Islet of Langerhans (tissue), 1 donor: ENCODE results near the gene MEGF6.

ENCODE experiments used
- FAIRE-seq: peaks from one replicate; lab custom pipeline; 2011; peaks lifted over from hg19 to GRCh38; lab: Jason Lieb, UNC

MEGF6 gene

GRCh38 chr1:3645666-3646355, 34.5 kb upstream of the MEGF6 start:
- FAIRE-seq: no peak

GRCh38 chr1:3645247-3645646, 33.9 kb upstream of the MEGF6 start:
- FAIRE-seq: no peak

- FAIRE-seq: no peak
Measured at GRCh38 chr1:3644273-3644672, 33.0 kb upstream of the MEGF6 start.

GRCh38 chr1:3642919-3643675, 31.8 kb upstream of the MEGF6 start:
- no peak for FAIRE-seq

- no peak for FAIRE-seq
Measured at GRCh38 chr1:3641816-3642215, 30.5 kb upstream of the MEGF6 start.

- no peak for FAIRE-seq
Measured at GRCh38 chr1:3641046-3641760, 29.9 kb upstream of the MEGF6 start.

GRCh38 chr1:3640121-3640837, 29.0 kb upstream of the MEGF6 start:
- no peak for FAIRE-seq

GRCh38 chr1:3639397-3639911, 28.1 kb upstream of the MEGF6 start:
- no peak for FAIRE-seq

- FAIRE-seq: no peak
Measured at GRCh38 chr1:3638676-3639075, 27.4 kb upstream of the MEGF6 start.

- FAIRE-seq: no peak
Measured at GRCh38 chr1:3638027-3638426, 26.7 kb upstream of the MEGF6 start.

GRCh38 chr1:3636531-3636930, 25.2 kb upstream of the MEGF6 start:
- no peak for FAIRE-seq

- FAIRE-seq: no peak
Measured at GRCh38 chr1:3636080-3636479, 24.8 kb upstream of the MEGF6 start.

- no peak for FAIRE-seq
Measured at GRCh38 chr1:3634059-3634800, 22.9 kb upstream of the MEGF6 start.

GRCh38 chr1:3633344-3634058, 22.2 kb upstream of the MEGF6 start:
- no peak for FAIRE-seq

- FAIRE-seq: no peak
Measured at GRCh38 chr1:3632716-3633343, 21.5 kb upstream of the MEGF6 start.

- no peak for FAIRE-seq
Measured at GRCh38 chr1:3632298-3632697, 21.0 kb upstream of the MEGF6 start.

GRCh38 chr1:3631320-3632260, 20.3 kb upstream of the MEGF6 start:
- FAIRE-seq: no peak

- FAIRE-seq: no peak
Measured at GRCh38 chr1:3630914-3631313, 19.6 kb upstream of the MEGF6 start.

- FAIRE-seq: no peak
Measured at GRCh38 chr1:3630161-3630611, 18.9 kb upstream of the MEGF6 start.
